Right cardiac atrium (tissue), 5 donors: ENCODE measurements around the gene ZSWIM6. TPM values are rescaled to one million over a fixed set of nuclear protein-coding genes. Genes with fewer than 3 reads are reported as not detected.

Experiments used
- ATAC-seq, 2 donors: fragments of 200-7000 bp; cut with Tn5 transposase; one replicate each; pipeline versions ENCODE4 v1.8.0 to v1.9.1; 2020; ENCODE audit warnings: moderate library complexity in 2 of 2, mild to moderate bottlenecking in 1 of 2
- DNase-seq, 3 donors: peaks; one replicate each; pipeline ENCODE4 v3.0.0-alpha.2; 2020
- H3K27ac ChIP-seq: one replicate; pipeline ENCODE4 v1.5.1; 2013; ENCODE audit warnings: mild to moderate bottlenecking, low read length, control low read depth, moderate library complexity
- H3K27me3 ChIP-seq: one replicate; pipeline ENCODE4 v1.6.1; 2013; ENCODE audit not compliant: control insufficient read depth, insufficient read depth
- H3K4me1 ChIP-seq: one replicate; pipeline ENCODE4 v1.6.1; 2013; ENCODE audit warnings: low read length; ENCODE audit not compliant: control insufficient read depth, insufficient read depth
- H3K4me3 ChIP-seq: one replicate; pipeline ENCODE4 v1.5.1; 2013; ENCODE audit warnings: low read length, control low read depth
- H3K9me3 ChIP-seq: one replicate; pipeline ENCODE4 v1.6.1; 2013; ENCODE audit warnings: low read length; ENCODE audit not compliant: control insufficient read depth
- WGBS: extraction: QIAGEN DNeasy Blood & Tissue Kit; methylation state at CpG from one replicate; pipeline ENCODE4 v1.1.7; 2013; 5-methylcytosine and 5-hydroxymethylcytosine counted together
- intact Hi-C, 4 donors: fragments of 100-400 bp; cut with DNase I; formaldehyde crosslinking; loops; one replicate each; pipeline versions ENCODE4 v1.11.0 to v1.14.0; 2022 to 2023
- polyA plus RNA-seq: library from polyadenylated mRNA; stranded (reverse); fragments of 200-250 nt; gene quantifications from one replicate; pipeline ENCODE4 v1.2.3, GENCODE V29; 2013
- total RNA-seq, 4 donors: library from RNA; stranded (reverse); fragmentation: NEBNext Ultra II Directional; extraction: Animal tissue kit (Norgen Biotek cat#: 25700); gene quantifications; one replicate each; pipeline ENCODE4 v1.2.1, GENCODE V29; 2021
- donor health status: healthy with polysubstance abuse.
- donor health status: DM: no; HTN: yes; CAD: no.
- donor health status: DM: no; HTN: no; CAD: no.
- donor health status: DM: no; HTN: yes; CAD: no; lungs with severe emphysema.
- donor health status: DM: yes; HTN: yes; CAD: no.

ZSWIM6 gene
- total and polyA plus RNA-seq, 5 donors = 2.5 to 7.9 (median 6.8) TPM

- no peaks in the 10 kb centered on the region for H3K27me3 ChIP-seq
- ATAC-seq (no peak), DNase-seq (no peak)
- intact Hi-C loops = no loop called here
- H3K4me1 ChIP-seq = peaks cover 3% of the 10 kb centered on the region
- no peak overlapping the region for H3K4me3 ChIP-seq
- 97% methylated on average over 1 of the region's 1 CpG for WGBS
- no peaks in the 10 kb centered on the region for H3K9me3 ChIP-seq
- no peak overlapping the region for H3K27ac ChIP-seq
Measured at GRCh38 chr5:61307611-61308010, 24.4 kb upstream of the ZSWIM6 start.

GRCh38 chr5:61308712-61309111 lies 23.3 kb upstream of the ZSWIM6 start:
- intact Hi-C loops = no loop called here
- no peaks in the 10 kb centered on the region for H3K9me3 ChIP-seq
- H3K27ac ChIP-seq = no peak overlapping the region
- no peak overlapping the region for H3K4me3 ChIP-seq
- DNase-seq (no peak), ATAC-seq (no peak)
- peaks cover 3% of the 10 kb centered on the region for H3K4me1 ChIP-seq
- no peaks in the 10 kb centered on the region for H3K27me3 ChIP-seq
- WGBS = 49% methylated on average over 1 of the region's 1 CpG

GRCh38 chr5:61309115-61309514 lies 22.9 kb upstream of the ZSWIM6 start:
- Histone ChIP-seq H3K27me3 (no peaks in the 10 kb centered on the region), H3K27ac (no peak overlapping the region), H3K9me3 (no peaks in the 10 kb centered on the region), H3K4me3 (no peak overlapping the region), H3K4me1 (peaks cover 3% of the 10 kb centered on the region)
- DNase-seq (no peak), ATAC-seq (no peak)
- WGBS = 70% methylated on average over 5 of the region's 5 CpGs
- intact Hi-C loops = no loop called here

- 81% methylated on average over 5 of the region's 5 CpGs for WGBS
- intact Hi-C loops = loop anchor here in 1 of 4 donors (10.0 kb wide), 1 partner anchor 146 kb away; the partner anchor contains the start of gene SMIM15
- ATAC-seq (no peak), DNase-seq (no peak)
- Histone ChIP-seq H3K27me3 (no peaks in the 10 kb centered on the region), H3K4me3 (no peak overlapping the region), H3K27ac (no peak overlapping the region), H3K4me1 (no peaks in the 10 kb centered on the region), H3K9me3 (no peaks in the 10 kb centered on the region)
Measured at GRCh38 chr5:61311056-61311610, 20.9 kb upstream of the ZSWIM6 start.

- ATAC-seq (no peak), DNase-seq (no peak)
- Histone ChIP-seq H3K27me3 (no peaks in the 10 kb centered on the region), H3K9me3 (no peaks in the 10 kb centered on the region), H3K27ac (no peak overlapping the region), H3K4me1 (no peaks in the 10 kb centered on the region), H3K4me3 (no peak overlapping the region)
- intact Hi-C loops = loop anchor here in 1 of 4 donors (10.0 kb wide), 1 partner anchor 147 kb away; the partner anchor contains the start of gene SMIM15
- 69% methylated on average over 8 of the region's 8 CpGs for WGBS
Measured at GRCh38 chr5:61311836-61312808, 19.9 kb upstream of the ZSWIM6 start.

GRCh38 chr5:61313960-61314681 lies 17.9 kb upstream of the ZSWIM6 start:
- DNase-seq (no peak), ATAC-seq (peak; percentile 60 to 86)
- intact Hi-C loops = loop anchor here in 1 of 4 donors (10.0 kb wide), 1 partner anchor 149 kb away; the partner anchor contains the start of gene SMIM15
- no peaks in the 10 kb centered on the region for H3K9me3 ChIP-seq
- no peaks in the 10 kb centered on the region for H3K4me1 ChIP-seq
- 43% methylated on average over 1 of the region's 1 CpG for WGBS
- H3K4me3 ChIP-seq = no peak overlapping the region
- no peak overlapping the region for H3K27ac ChIP-seq
- H3K27me3 ChIP-seq = no peaks in the 10 kb centered on the region

GRCh38 chr5:61318376-61318775 lies 13.7 kb upstream of the ZSWIM6 start:
- 81% methylated on average over 3 of the region's 3 CpGs for WGBS
- intact Hi-C loops = loop anchor here in 1 of 4 donors (10.0 kb wide), 1 partner anchor 154 kb away; the partner anchor contains the start of gene SMIM15
- Histone ChIP-seq H3K27me3 (no peaks in the 10 kb centered on the region), H3K27ac (no peak overlapping the region), H3K4me3 (no peak overlapping the region), H3K9me3 (no peaks in the 10 kb centered on the region), H3K4me1 (peaks cover 2% of the 10 kb centered on the region)
- ATAC-seq = no peak
- DNase-seq = no peak

GRCh38 chr5:61319388-61320146 lies 12.5 kb upstream of the ZSWIM6 start:
- Histone ChIP-seq H3K4me3 (no peak overlapping the region), H3K9me3 (no peaks in the 10 kb centered on the region), H3K4me1 (peaks cover 2% of the 10 kb centered on the region), H3K27me3 (no peaks in the 10 kb centered on the region), H3K27ac (peak overlapping the region; percentile 39)
- intact Hi-C loops = loop anchor here in 2 of 4 donors (5.0 to 10.0 kb wide), 2 partner anchors 155 to 157 kb away; partner anchors contain the start of gene SMIM15 (in 2 of the 2)
- 36% methylated on average over 9 of the region's 9 CpGs for WGBS
- peak; percentile 66 to 67 for ATAC-seq
- no peak for DNase-seq

GRCh38 chr5:61320860-61321259 lies 11.2 kb upstream of the ZSWIM6 start:
- no peak overlapping the region for H3K27ac ChIP-seq
- peaks cover 2% of the 10 kb centered on the region for H3K4me1 ChIP-seq
- no peak for DNase-seq
- H3K4me3 ChIP-seq = no peak overlapping the region
- H3K27me3 ChIP-seq = no peaks in the 10 kb centered on the region
- intact Hi-C loops = loop anchor here in 1 of 4 donors (5.0 kb wide), 1 partner anchor 159 kb away; the partner anchor contains the start of gene SMIM15
- ATAC-seq = no peak
- no peaks in the 10 kb centered on the region for H3K9me3 ChIP-seq
- 77% methylated on average over 3 of the region's 3 CpGs for WGBS

GRCh38 chr5:61321669-61322068 lies 10.4 kb upstream of the ZSWIM6 start:
- intact Hi-C loops = loop anchor here in 1 of 4 donors (5.0 kb wide), 1 partner anchor 159 kb away; the partner anchor contains the start of gene SMIM15
- DNase-seq = no peak
- no peaks in the 10 kb centered on the region for H3K27me3 ChIP-seq
- no peak overlapping the region for H3K27ac ChIP-seq
- H3K9me3 ChIP-seq = no peaks in the 10 kb centered on the region
- WGBS = 96% methylated on average over 2 of the region's 2 CpGs
- no peak for ATAC-seq
- H3K4me3 ChIP-seq = no peak overlapping the region
- peaks cover 2% of the 10 kb centered on the region for H3K4me1 ChIP-seq
